Skin epidermis (tissue), 12 donors: Measurements from ENCODE around the gene ALG5.

ENCODE experiments used
- H3K27ac ChIP-seq, 21 experiments: fragments of 200-600 bp; sonication (generic) in 11 of 21; one replicate each; pipeline ENCODE4 v1.5.0; 2020; ENCODE audit warnings: mild to moderate bottlenecking in 3 of 21, inconsistent platforms in 2 of 21, moderate library complexity in 2 of 21
- H3K4me3 ChIP-seq, 7 experiments: fragments of 200-600 bp; sonication (generic) in 2 of 7; one replicate each; pipeline ENCODE4 v1.5.0; 2020; ENCODE audit warnings: inconsistent platforms in 2 of 7, mild to moderate bottlenecking in 2 of 7, moderate library complexity in 1 of 7

ALG5 gene

GRCh38 chr13:36918246-36919131, 80.7 kb downstream of the ALG5 start:
- Histone ChIP-seq H3K27ac (peak overlapping the region in 6 of 21 experiments; percentile 32 to 74 (median 68)), H3K4me3 (peak overlapping the region in 5 of 7 experiments; percentile 50 to 62 (median 54))

GRCh38 chr13:36917311-36917710, 81.8 kb downstream of the ALG5 start:
- no peak overlapping the region for H3K27ac ChIP-seq
- no peak overlapping the region for H3K4me3 ChIP-seq

- Histone ChIP-seq H3K4me3 (no peak overlapping the region), H3K27ac (no peak overlapping the region)
These were observed 83.1 kb downstream of the ALG5 start for GRCh38 chr13:36915896-36916640.

GRCh38 chr13:36915106-36915505, 84.0 kb downstream of the ALG5 start:
- H3K4me3 ChIP-seq = no peak overlapping the region
- no peak overlapping the region for H3K27ac ChIP-seq

- H3K27ac ChIP-seq = no peak overlapping the region
- no peak overlapping the region for H3K4me3 ChIP-seq
These were observed 84.5 kb downstream of the ALG5 start for GRCh38 chr13:36914648-36915047.

- Histone ChIP-seq H3K4me3 (no peak overlapping the region), H3K27ac (no peak overlapping the region)
These were observed 85.7 kb downstream of the ALG5 start for GRCh38 chr13:36913463-36913862.

- Histone ChIP-seq H3K4me3 (no peak overlapping the region), H3K27ac (no peak overlapping the region)
These were observed 86.2 kb downstream of the ALG5 start for GRCh38 chr13:36912973-36913372.

- H3K4me3 ChIP-seq = no peak overlapping the region
- no peak overlapping the region for H3K27ac ChIP-seq
These were observed 86.8 kb downstream of the ALG5 start for GRCh38 chr13:36912369-36912768.

- H3K27ac ChIP-seq = no peak overlapping the region
- no peak overlapping the region for H3K4me3 ChIP-seq
These were observed 88.6 kb downstream of the ALG5 start for GRCh38 chr13:36910545-36910944.

GRCh38 chr13:36907821-36908220, 91.3 kb downstream of the ALG5 start:
- H3K4me3 ChIP-seq = no peak overlapping the region
- no peak overlapping the region for H3K27ac ChIP-seq

- H3K4me3 ChIP-seq = no peak overlapping the region
- no peak overlapping the region for H3K27ac ChIP-seq
These were observed 91.9 kb downstream of the ALG5 start for GRCh38 chr13:36907266-36907665.

GRCh38 chr13:36905944-36906343, 93.2 kb downstream of the ALG5 start:
- no peak overlapping the region for H3K27ac ChIP-seq
- H3K4me3 ChIP-seq = no peak overlapping the region

- Histone ChIP-seq H3K27ac (no peak overlapping the region), H3K4me3 (no peak overlapping the region)
These were observed 95.1 kb downstream of the ALG5 start for GRCh38 chr13:36903925-36904595.
